Hepatocyte (in vitro differentiated cells): ENCODE data around the gene PABPC1L2A.
"Not testable (repeated sequence)": the region's sequence is repeated elsewhere in the genome, so short reads cannot be mapped to it uniquely, and the experiment has no call there.

Source experiments
- EZH2 ChIP-seq: fragments of 200-600 bp; sonication (generic); IDR thresholded peaks from 2 replicates; pipeline ENCODE4 v1.6.1; 2016; ENCODE audit warnings: antibody characterized with exemption, mild to moderate bottlenecking, borderline replicate concordance
- EZH2phosphoT487 ChIP-seq: fragments of 200-600 bp; sonication (generic); IDR thresholded peaks from one replicate; pipeline ENCODE4 v1.6.1; 2018; ENCODE audit warnings: antibody characterized with exemption, mild to moderate bottlenecking, low read depth, moderate library complexity; ENCODE audit not compliant: unreplicated experiment, severe bottlenecking
- TF ChIP-seq, protein P1 (sequence below): fragments of 200-600 bp; sonication (generic); IDR thresholded peaks from 2 replicates; pipeline ENCODE4 v1.5.1; 2016; ENCODE audit warnings: antibody characterized with exemption, mild to moderate bottlenecking; ENCODE audit not compliant: poor library complexity

DNA sequence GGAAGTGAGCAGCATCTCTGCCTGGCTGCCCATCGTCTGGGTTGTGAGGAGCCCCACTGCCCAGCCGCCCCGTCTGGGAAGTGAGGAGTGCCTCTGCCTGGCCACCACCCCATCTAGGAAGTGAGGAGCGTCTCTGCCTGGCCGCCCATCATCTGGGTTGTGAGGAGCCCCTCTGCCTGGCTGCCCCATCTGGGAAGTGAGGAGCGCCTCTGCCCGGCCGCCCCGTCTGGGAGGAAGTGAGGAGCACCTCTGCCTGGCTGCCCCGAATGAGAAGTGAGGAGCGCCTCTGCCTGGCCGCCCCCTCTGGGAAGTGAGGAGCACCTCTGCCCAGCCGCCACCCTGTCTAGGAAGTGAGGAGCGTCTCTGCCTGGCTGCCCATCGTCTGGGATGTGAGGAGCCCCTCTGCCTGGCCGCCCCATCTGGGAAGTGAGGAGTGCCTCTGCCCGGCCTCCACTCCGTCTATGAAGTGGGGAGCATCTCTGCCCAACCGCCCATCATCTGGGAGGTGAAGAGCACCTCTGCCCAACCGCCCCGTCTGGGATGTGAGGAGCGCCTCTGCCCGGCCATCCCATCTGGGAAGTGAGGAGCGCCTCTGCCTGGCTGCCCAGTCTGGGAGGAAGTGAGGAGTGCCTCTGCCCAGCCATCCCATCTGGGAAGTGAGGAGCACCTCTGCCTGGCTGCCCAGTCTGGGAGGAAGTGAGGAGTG, 11.4 kb downstream of the PABPC1L2A start:
- TF ChIP-seq, protein P1, sequence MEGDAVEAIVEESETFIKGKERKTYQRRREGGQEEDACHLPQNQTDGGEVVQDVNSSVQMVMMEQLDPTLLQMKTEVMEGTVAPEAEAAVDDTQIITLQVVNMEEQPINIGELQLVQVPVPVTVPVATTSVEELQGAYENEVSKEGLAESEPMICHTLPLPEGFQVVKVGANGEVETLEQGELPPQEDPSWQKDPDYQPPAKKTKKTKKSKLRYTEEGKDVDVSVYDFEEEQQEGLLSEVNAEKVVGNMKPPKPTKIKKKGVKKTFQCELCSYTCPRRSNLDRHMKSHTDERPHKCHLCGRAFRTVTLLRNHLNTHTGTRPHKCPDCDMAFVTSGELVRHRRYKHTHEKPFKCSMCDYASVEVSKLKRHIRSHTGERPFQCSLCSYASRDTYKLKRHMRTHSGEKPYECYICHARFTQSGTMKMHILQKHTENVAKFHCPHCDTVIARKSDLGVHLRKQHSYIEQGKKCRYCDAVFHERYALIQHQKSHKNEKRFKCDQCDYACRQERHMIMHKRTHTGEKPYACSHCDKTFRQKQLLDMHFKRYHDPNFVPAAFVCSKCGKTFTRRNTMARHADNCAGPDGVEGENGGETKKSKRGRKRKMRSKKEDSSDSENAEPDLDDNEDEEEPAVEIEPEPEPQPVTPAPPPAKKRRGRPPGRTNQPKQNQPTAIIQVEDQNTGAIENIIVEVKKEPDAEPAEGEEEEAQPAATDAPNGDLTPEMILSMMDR, result not testable (repeated sequence)
- not testable (repeated sequence) for TF ChIP-seq EZH2phosphoT487, EZH2
